Measurements from ENCODE around the gene HMGN3.

GRCh38 chr6:79186564-79186963 is 47.9 kb downstream of the HMGN3 start:
- TF ChIP-seq, protein P1, sequence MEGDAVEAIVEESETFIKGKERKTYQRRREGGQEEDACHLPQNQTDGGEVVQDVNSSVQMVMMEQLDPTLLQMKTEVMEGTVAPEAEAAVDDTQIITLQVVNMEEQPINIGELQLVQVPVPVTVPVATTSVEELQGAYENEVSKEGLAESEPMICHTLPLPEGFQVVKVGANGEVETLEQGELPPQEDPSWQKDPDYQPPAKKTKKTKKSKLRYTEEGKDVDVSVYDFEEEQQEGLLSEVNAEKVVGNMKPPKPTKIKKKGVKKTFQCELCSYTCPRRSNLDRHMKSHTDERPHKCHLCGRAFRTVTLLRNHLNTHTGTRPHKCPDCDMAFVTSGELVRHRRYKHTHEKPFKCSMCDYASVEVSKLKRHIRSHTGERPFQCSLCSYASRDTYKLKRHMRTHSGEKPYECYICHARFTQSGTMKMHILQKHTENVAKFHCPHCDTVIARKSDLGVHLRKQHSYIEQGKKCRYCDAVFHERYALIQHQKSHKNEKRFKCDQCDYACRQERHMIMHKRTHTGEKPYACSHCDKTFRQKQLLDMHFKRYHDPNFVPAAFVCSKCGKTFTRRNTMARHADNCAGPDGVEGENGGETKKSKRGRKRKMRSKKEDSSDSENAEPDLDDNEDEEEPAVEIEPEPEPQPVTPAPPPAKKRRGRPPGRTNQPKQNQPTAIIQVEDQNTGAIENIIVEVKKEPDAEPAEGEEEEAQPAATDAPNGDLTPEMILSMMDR (IDR thresholded peaks at IDR 0.05; ENCODE audit: low read length), result no peak
- no peak for TF ChIP-seq EZH2 (IDR thresholded peaks at IDR 0.05; ENCODE audit: borderline replicate concordance, low read length)
